HG03060 (cell line): ENCODE results near the gene ASPM.
"Not testable (repeated sequence)": the region's sequence is repeated elsewhere in the genome, so short reads cannot be mapped to it uniquely, and the experiment has no call there.

Experiments used
- ATAC-seq: cut with Tn5 transposase; IDR thresholded peaks from one replicate; pipeline ENCODE4 v1.9.1; 2021; ENCODE audit warnings: low read depth, moderate number of reproducible peaks; ENCODE audit not compliant: unreplicated experiment

Gene ASPM

GRCh38 chr1:197144570-197145325 lies 1.7 kb downstream of the ASPM start:
- ATAC-seq: no peak

- no peak for ATAC-seq
Observed at GRCh38 chr1:197143276-197143675, 3.2 kb downstream of the ASPM start.

- ATAC-seq: no peak
Observed at GRCh38 chr1:197141575-197141974, 4.9 kb downstream of the ASPM start.

- no peak for ATAC-seq
Observed at GRCh38 chr1:197140121-197140520, 6.3 kb downstream of the ASPM start.

GRCh38 chr1:197139169-197139568 lies 7.3 kb downstream of the ASPM start:
- ATAC-seq: no peak

GRCh38 chr1:197137322-197137721 lies 9.1 kb downstream of the ASPM start:
- no peak for ATAC-seq

- ATAC-seq: no peak
Observed at GRCh38 chr1:197130677-197131304, 15.7 kb downstream of the ASPM start.

GRCh38 chr1:197129698-197130097 lies 16.8 kb downstream of the ASPM start:
- no peak for ATAC-seq

GRCh38 chr1:197127246-197127912 lies 19.1 kb downstream of the ASPM start:
- ATAC-seq: no peak

- ATAC-seq: no peak
Observed at GRCh38 chr1:197126691-197127090, 19.8 kb downstream of the ASPM start.

- no peak for ATAC-seq
Observed at GRCh38 chr1:197124376-197124775, 22.1 kb downstream of the ASPM start.

- no peak for ATAC-seq
Observed at GRCh38 chr1:197116156-197116555, 30.3 kb downstream of the ASPM start.

GRCh38 chr1:197106869-197107268 lies 39.6 kb downstream of the ASPM start:
- ATAC-seq: no peak

- ATAC-seq: no peak
Observed at GRCh38 chr1:197103300-197103699, 43.2 kb downstream of the ASPM start.

- no peak for ATAC-seq
Observed at GRCh38 chr1:197101978-197102377, 44.5 kb downstream of the ASPM start.

GRCh38 chr1:197100677-197101076 lies 45.8 kb downstream of the ASPM start:
- ATAC-seq: no peak

GRCh38 chr1:197099444-197099843 lies 47.0 kb downstream of the ASPM start:
- ATAC-seq: no peak

GRCh38 chr1:197096971-197097370 lies 49.5 kb downstream of the ASPM start:
- ATAC-seq: not testable (repeated sequence)

- no peak for ATAC-seq
Observed at GRCh38 chr1:197096137-197096536, 50.3 kb downstream of the ASPM start.

GRCh38 chr1:197093226-197093885 lies 53.1 kb downstream of the ASPM start:
- ATAC-seq: no peak

GRCh38 chr1:197092491-197093023 lies 53.9 kb downstream of the ASPM start:
- ATAC-seq: no peak
